NB4 (cell line): ENCODE data around the gene MTMR3.

ENCODE experiments used
- MAX ChIP-seq: IDR thresholded peaks from 2 replicates; pipeline ENCODE4 v1.6.1; 2011; ENCODE audit warnings: low read depth, low read length
- MYC ChIP-seq: IDR thresholded peaks from 2 replicates; pipeline ENCODE4 v1.6.1; 2011; ENCODE audit warnings: low read depth, low read length
- POLR2A ChIP-seq: IDR thresholded peaks from 2 replicates; pipeline ENCODE4 v1.6.1; 2011; ENCODE audit warnings: mild to moderate bottlenecking; ENCODE audit not compliant: insufficient read length; ENCODE audit errors: extremely low read depth
- TF ChIP-seq, protein P1 (sequence below): IDR thresholded peaks from one replicate; pipeline ENCODE4 v1.5.1; 2012; ENCODE audit warnings: low read depth, low read length

DNA sequence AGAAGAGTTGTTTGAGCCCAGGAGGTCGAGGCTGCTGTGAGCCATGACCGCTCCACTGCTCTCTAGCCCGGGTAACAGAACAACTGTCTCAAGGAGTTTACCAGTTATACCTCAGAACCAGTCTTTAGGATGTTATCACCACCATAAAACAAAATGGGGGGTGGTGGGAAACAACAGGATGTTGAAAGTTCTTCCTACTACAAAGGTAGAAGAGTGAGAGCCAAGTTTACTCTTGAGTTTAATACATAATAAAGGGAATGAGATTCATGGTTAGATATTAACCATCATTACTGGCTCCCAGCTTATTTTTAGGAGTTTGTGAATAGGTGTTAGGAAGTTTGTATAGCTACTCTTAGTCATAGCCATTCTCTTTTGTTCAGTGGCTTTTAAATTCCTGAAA is 118.5 kb downstream of the MTMR3 start:
- no peak for TF ChIP-seq POLR2A
- TF ChIP-seq, protein P1, sequence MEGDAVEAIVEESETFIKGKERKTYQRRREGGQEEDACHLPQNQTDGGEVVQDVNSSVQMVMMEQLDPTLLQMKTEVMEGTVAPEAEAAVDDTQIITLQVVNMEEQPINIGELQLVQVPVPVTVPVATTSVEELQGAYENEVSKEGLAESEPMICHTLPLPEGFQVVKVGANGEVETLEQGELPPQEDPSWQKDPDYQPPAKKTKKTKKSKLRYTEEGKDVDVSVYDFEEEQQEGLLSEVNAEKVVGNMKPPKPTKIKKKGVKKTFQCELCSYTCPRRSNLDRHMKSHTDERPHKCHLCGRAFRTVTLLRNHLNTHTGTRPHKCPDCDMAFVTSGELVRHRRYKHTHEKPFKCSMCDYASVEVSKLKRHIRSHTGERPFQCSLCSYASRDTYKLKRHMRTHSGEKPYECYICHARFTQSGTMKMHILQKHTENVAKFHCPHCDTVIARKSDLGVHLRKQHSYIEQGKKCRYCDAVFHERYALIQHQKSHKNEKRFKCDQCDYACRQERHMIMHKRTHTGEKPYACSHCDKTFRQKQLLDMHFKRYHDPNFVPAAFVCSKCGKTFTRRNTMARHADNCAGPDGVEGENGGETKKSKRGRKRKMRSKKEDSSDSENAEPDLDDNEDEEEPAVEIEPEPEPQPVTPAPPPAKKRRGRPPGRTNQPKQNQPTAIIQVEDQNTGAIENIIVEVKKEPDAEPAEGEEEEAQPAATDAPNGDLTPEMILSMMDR, result no peak
- no peak for TF ChIP-seq MAX
- TF ChIP-seq MYC, result no peak
